Common myeloid progenitor, CD34-positive (primary cell): ENCODE measurements around the gene GDA.

Experiments used
- CTCF ChIA-PET: fragments of 350-600 bp; sonication (Branson Sonifier 250); formaldehyde crosslinking; loops from one replicate; lab custom pipeline; 2021; ENCODE audit warnings: antibody characterized with exemption; lab: Charles Lee
- POLR2A ChIA-PET: fragments of 350-600 bp; sonication (Branson Sonifier 250); formaldehyde crosslinking; loops from one replicate; lab custom pipeline; 2021; ENCODE audit warnings: antibody characterized with exemption; lab: Charles Lee
- DNase-seq, 3 donors: peaks; one replicate each; pipeline versions ENCODE4 v3.0.0 to v3.0.0-alpha.2; 2013
- H3K27ac ChIP-seq, 2 experiments: 1 replicate in 1 of 2; 2 replicates in 1 of 2; pipeline ENCODE4 v1.7.0; 2013; ENCODE audit warnings: inconsistent platforms in 2 of 2, low read length in 2 of 2, mild to moderate bottlenecking in 2 of 2, low read depth in 1 of 2, moderate library complexity in 1 of 2; ENCODE audit not compliant: severe bottlenecking in 2 of 2, insufficient read depth in 1 of 2, poor library complexity in 1 of 2
- H3K27me3 ChIP-seq, 5 experiments: replicated peaks in 2 of 5; 1 replicate in 3 of 5; 2 replicates in 2 of 5; pipeline versions ENCODE4 v1.6.1 to v1.7.0; 2013; ENCODE audit warnings: low read length in 4 of 5, mild to moderate bottlenecking in 2 of 5, moderate library complexity in 2 of 5, inconsistent platforms in 1 of 5; ENCODE audit not compliant: insufficient read depth in 5 of 5, control insufficient read depth in 4 of 5
- H3K36me3 ChIP-seq, 4 experiments: 1 replicate in 2 of 4; 2 replicates in 2 of 4; pipeline versions ENCODE4 v1.6.1 to v1.7.0; 2013; ENCODE audit warnings: low read length in 3 of 4, control low read depth in 1 of 4, mild to moderate bottlenecking in 1 of 4; ENCODE audit not compliant: control insufficient read depth in 4 of 4, insufficient read depth in 4 of 4
- H3K4me1 ChIP-seq, 4 experiments: 1 replicate in 3 of 4; 2 replicates in 1 of 4; pipeline versions ENCODE4 v1.6.1 to v1.7.1; 2013; ENCODE audit warnings: low read length in 3 of 4, mild to moderate bottlenecking in 3 of 4, control low read depth in 1 of 4, inconsistent platforms in 1 of 4, moderate library complexity in 1 of 4; ENCODE audit not compliant: control insufficient read depth in 4 of 4, insufficient read depth in 4 of 4; ENCODE audit errors: control extremely low read depth in 1 of 4
- H3K4me3 ChIP-seq, 7 experiments: 1 replicate in 4 of 7; 2 replicates in 3 of 7; pipeline versions ENCODE4 v1.5.1 to v1.7.0; 2013; ENCODE audit warnings: mild to moderate bottlenecking in 7 of 7, low read length in 6 of 7, moderate library complexity in 6 of 7, inconsistent platforms in 2 of 7, low read depth in 2 of 7, control low read depth in 1 of 7; ENCODE audit not compliant: insufficient read depth in 4 of 7, control insufficient read depth in 1 of 7; ENCODE audit errors: extremely low read depth in 1 of 7
- H3K9me3 ChIP-seq, 5 experiments: 1 replicate in 4 of 5; 2 replicates in 1 of 5; pipeline versions ENCODE4 v1.6.1 to v1.7.1; 2013; ENCODE audit warnings: low read length in 4 of 5, mild to moderate bottlenecking in 2 of 5, inconsistent platforms in 1 of 5, low read depth in 1 of 5, moderate library complexity in 1 of 5; ENCODE audit not compliant: control insufficient read depth in 4 of 5, insufficient read depth in 2 of 5; ENCODE audit errors: control extremely low read depth in 1 of 5
- WGBS: methylation state at CpG from one replicate; pipeline ENCODE4 v1.1.5; 2013; ENCODE audit not compliant: insufficient coverage; 5-methylcytosine and 5-hydroxymethylcytosine counted together

GDA gene

DNA sequence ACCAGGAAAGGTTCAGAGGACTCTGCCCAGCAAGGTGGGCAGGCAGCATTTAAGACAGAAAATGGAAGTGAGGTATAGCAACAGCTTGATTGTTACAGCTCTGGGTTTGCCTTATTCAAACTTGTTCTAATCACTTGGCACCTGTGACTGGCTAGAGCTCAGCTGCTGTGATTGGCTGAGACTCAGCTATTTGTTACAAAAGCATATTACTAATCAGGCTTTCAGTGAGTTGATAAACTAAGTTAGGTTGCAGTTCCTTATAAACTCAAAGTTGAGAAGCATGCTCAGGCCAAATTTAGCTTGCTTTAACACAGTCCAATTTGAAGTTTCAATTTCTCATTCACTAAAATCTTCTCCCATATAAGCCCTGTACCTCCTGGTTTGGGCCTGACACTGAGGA, 56.3 kb downstream of the GDA start:
- ChIA-PET POLR2A (no interaction called here), CTCF (interaction anchor here (1.2 kb wide), 2 partner anchors 10 to 703 kb away, joined by 3 to 4 read pairs; no protein-coding TSS in a partner anchor)
- no peak for DNase-seq
- Histone ChIP-seq H3K4me3 (no peak overlapping the region), H3K4me1 (no peaks in the 10 kb centered on the region), H3K9me3 (no peaks in the 10 kb centered on the region), H3K27ac (no peak overlapping the region), H3K27me3 (peaks cover 0 to 7% (median 4%) of the 10 kb centered on the region in 5 experiments), H3K36me3 (no peaks in the 10 kb centered on the region)

DNA sequence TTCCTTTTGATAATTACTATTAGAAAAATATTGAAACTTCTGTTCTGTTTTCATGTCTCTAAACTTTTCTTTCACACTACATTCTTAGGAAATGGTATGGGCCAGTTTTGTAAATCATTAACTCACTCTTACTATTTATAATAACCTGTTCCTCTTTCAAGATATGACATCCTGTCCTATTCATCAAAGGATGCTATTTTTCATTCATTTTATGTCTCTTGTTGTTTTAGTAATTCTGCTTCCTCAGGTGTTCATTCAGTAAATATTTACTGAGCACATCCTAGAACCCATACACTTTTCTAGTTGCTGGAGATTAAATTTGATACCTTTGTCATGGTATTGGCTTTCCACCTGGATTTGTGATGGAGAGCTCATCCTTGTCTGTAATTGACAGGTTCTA, 58.0 kb downstream of the GDA start:
- CTCF ChIA-PET: no interaction called here
- POLR2A ChIA-PET: no interaction called here

DNA sequence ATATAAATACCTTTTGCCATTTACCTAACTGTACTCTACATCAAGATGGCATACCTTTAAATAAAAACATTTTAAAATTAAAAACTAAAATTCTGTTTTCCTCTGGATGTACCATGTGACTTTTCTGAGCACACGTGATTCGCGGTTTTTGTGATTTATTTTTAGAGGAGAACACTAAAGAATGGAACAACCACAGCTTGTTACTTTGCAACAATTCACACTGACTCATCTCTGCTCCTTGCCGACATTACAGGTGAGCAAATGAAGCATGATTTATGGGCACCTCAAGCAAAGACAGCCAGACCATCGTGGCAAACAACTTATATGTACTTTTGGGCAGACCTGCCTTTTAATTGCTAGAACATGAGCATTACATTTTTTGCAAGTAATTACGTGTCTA, 61.3 kb downstream of the GDA start:
- ChIA-PET POLR2A (no interaction called here), CTCF (no interaction called here)

More for the DNA sequence above, 58.0 kb downstream of the GDA start:
- peaks cover 0 to 8% (median 4%) of the 10 kb centered on the region in 5 experiments for H3K27me3 ChIP-seq
- no peak for DNase-seq
- H3K27ac ChIP-seq: no peak overlapping the region
- no peaks in the 10 kb centered on the region for H3K9me3 ChIP-seq
- H3K36me3 ChIP-seq: no peaks in the 10 kb centered on the region
- H3K4me3 ChIP-seq: no peak overlapping the region
- H3K4me1 ChIP-seq: no peaks in the 10 kb centered on the region

DNA sequence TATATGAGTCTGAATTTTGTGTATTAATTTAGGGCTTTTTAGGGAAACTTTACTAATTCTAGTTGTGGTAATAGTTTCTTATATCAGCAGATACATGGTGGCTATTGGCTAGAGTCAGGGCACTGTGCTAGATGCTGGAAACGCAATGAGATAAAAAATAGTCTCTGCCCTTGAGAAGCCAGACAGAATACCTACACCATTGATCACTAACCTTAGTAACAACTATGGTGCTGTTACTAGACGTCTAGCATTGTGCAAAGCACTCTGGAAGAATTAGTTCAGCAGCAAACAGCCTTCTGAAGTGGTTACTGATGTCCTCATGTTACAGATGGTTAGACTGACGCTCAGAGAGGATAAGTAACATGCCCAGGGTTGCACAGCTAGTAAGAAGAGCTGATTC, 61.8 kb downstream of the GDA start:
- Histone ChIP-seq H3K9me3 (no peaks in the 10 kb centered on the region), H3K27me3 (peaks cover 0 to 11% (median 4%) of the 10 kb centered on the region in 5 experiments), H3K36me3 (no peaks in the 10 kb centered on the region), H3K27ac (no peak overlapping the region), H3K4me1 (no peaks in the 10 kb centered on the region), H3K4me3 (no peak overlapping the region)
- no peak for DNase-seq
- WGBS: 100% methylated on average over 1 of the region's 3 CpGs
- POLR2A ChIA-PET: no interaction called here
- CTCF ChIA-PET: no interaction called here

More for the DNA sequence above, 61.3 kb downstream of the GDA start:
- Histone ChIP-seq H3K9me3 (no peaks in the 10 kb centered on the region), H3K4me3 (no peak overlapping the region), H3K4me1 (no peaks in the 10 kb centered on the region), H3K27me3 (peaks cover 0 to 11% (median 4%) of the 10 kb centered on the region in 5 experiments), H3K36me3 (no peaks in the 10 kb centered on the region), H3K27ac (no peak overlapping the region)
- 84% methylated on average over 5 of the region's 6 CpGs for WGBS
- peak in 1 of 3 donors; percentile 0 for DNase-seq

DNA sequence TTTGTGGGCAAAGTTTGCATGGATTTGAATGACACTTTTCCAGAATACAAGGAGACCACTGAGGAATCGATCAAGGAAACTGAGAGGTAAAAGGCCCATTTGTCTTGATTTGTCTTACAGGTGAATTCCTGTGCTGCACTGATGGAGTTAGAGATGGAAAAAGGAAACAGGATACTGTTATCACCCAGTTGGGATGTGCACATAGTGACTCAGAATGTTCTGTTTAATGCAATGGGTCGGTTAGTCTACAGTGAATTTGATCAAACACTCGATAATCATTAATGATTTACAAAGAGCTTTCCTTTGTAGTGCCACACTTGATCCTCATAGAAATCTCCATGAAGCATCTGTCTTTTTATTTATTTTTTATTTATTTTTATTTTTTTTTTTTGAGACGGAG, 64.7 kb downstream of the GDA start:
- Histone ChIP-seq H3K27ac (no peak overlapping the region), H3K4me1 (no peaks in the 10 kb centered on the region), H3K4me3 (no peak overlapping the region), H3K36me3 (no peaks in the 10 kb centered on the region), H3K9me3 (no peaks in the 10 kb centered on the region), H3K27me3 (peaks cover 0 to 11% (median 2%) of the 10 kb centered on the region in 5 experiments)
- CTCF ChIA-PET: no interaction called here
- POLR2A ChIA-PET: interaction anchor here (0.6 kb wide), 1 partner anchor 94 kb away, joined by 4 read pairs; no protein-coding TSS in a partner anchor
- WGBS: 100% methylated on average over 1 of the region's 4 CpGs
- no peak for DNase-seq

DNA sequence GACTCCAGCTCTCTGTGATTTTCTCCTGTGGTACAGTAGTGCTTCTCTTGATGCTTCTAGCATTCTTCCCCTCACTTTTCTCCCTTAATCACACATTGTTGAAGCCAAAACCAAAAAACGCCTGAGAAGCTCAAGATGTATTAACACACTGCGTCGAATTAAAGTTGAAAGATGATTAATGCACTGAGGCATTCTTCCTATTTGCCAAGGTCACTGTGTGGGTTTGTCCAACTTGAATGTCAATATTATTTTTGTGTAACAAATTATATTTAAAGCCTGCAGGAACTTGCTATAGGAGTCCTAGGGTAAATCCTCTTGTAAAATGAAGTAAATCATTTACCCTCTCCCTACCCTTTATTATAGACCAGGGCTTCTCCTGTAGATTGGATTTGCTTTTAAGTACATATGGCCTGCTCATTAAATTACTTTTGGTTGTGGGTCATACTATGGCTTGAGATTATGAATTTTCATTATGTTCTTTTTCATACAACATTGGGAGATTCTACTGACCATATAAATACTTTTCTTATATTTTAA, 68.1 kb downstream of the GDA start:
- ChIA-PET CTCF (interaction anchor here (1.1 kb wide), 1 partner anchor 178 kb away, joined by 3 read pairs; no protein-coding TSS in a partner anchor), POLR2A (no interaction called here)
- Histone ChIP-seq H3K36me3 (no peaks in the 10 kb centered on the region), H3K27me3 (peaks cover 0 to 5% (median 0%) of the 10 kb centered on the region in 5 experiments), H3K4me3 (no peak overlapping the region), H3K27ac (no peak overlapping the region), H3K4me1 (no peaks in the 10 kb centered on the region), H3K9me3 (no peaks in the 10 kb centered on the region)
- WGBS: 100% methylated on average over 2 of the region's 3 CpGs
- DNase-seq: no peak

DNA sequence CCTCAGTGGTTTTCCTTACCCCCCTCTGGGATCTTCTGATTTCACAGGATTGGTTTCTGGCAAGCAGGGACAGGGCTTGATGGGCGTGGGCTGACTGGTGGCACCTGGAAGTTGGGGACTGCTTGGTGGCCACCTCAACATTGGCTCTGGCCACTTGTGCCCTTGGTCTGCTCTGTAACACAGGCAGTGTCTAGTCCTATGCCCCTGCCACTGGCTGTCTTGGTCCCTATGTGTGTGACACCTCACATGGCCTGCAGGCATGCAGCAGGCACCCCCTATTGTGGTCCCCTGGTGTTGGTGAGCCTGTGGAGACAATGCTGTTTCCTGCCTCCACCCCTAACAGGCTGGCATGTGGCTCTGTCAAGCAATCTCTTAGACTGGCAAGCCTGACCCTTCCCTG, 71.3 kb downstream of the GDA start:
- CTCF ChIA-PET: no interaction called here

More for the DNA sequence above, 71.3 kb downstream of the GDA start:
- DNase-seq: no peak
- H3K27ac ChIP-seq: no peak overlapping the region
- H3K4me1 ChIP-seq: no peaks in the 10 kb centered on the region
- peaks cover 0 to 2% (median 0%) of the 10 kb centered on the region in 5 experiments for H3K27me3 ChIP-seq
- H3K9me3 ChIP-seq: no peaks in the 10 kb centered on the region
- no peak overlapping the region for H3K4me3 ChIP-seq
- WGBS: 100% methylated on average over 1 of the region's 1 CpG
- POLR2A ChIA-PET: no interaction called here
- H3K36me3 ChIP-seq: no peaks in the 10 kb centered on the region
